Body of pancreas (tissue), 4 donors: ENCODE measurements around the gene PRKAG2. TPM values are rescaled to one million over a fixed set of nuclear protein-coding genes. Genes with fewer than 3 reads are reported as not detected.

Experiments used
- ATAC-seq: fragments of 150-250 bp; one replicate; pipeline ENCODE4 v1.9.1; 2016
- DNase-seq, 4 donors: peaks; one replicate each; pipeline ENCODE4 v3.0.0-alpha.2; 2019
- H3K27ac ChIP-seq, 4 donors: fragments of 200-600 bp; sonication (generic); 1 replicate in 3 of 4; 2 replicates in 1 of 4; pipeline versions ENCODE4 v1.5.1 to v1.6.1; 2016 to 2019; ENCODE audit warnings: mild to moderate bottlenecking in 1 of 4, mixed read lengths in 1 of 4, moderate library complexity in 1 of 4
- H3K27me3 ChIP-seq, 2 donors: fragments of 200-600 bp; sonication (generic); one replicate each; pipeline ENCODE4 v1.6.0; 2016; ENCODE audit warnings: mild to moderate bottlenecking in 1 of 2
- H3K36me3 ChIP-seq, 2 donors: fragments of 200-600 bp; sonication (generic); replicated peaks in 1 of 2; 2 replicates each; pipeline ENCODE4 v1.5.1; 2016; ENCODE audit warnings: low read depth in 2 of 2; ENCODE audit not compliant: insufficient read depth in 1 of 2
- H3K4me1 ChIP-seq: fragments of 200-600 bp; sonication (generic); one replicate; pipeline ENCODE4 v1.6.0; 2016
- H3K4me3 ChIP-seq, 2 donors: fragments of 200-600 bp; sonication (generic); 1 replicate in 1 of 2; 2 replicates in 1 of 2; pipeline ENCODE4 v1.5.1; 2016 to 2019
- H3K9me3 ChIP-seq, 3 donors: fragments of 200-600 bp; sonication (generic); 1 replicate in 2 of 3; 2 replicates in 1 of 3; pipeline ENCODE4 v1.5.1; 2016
- CTCF ChIP-seq, 7 experiments: fragments of 450-650 bp in 4 of 7; fragments of 200-600 bp in 3 of 7; sonication (generic) in 3 of 7; IDR thresholded peaks; one replicate each; pipeline ENCODE4 v1.5.1; 2016 to 2019; ENCODE audit warnings: antibody characterized with exemption in 7 of 7
- POLR2A ChIP-seq, 3 donors: fragments of 450-650 bp; IDR thresholded peaks; one replicate each; pipeline ENCODE4 v1.6.1; 2016; ENCODE audit warnings: antibody characterized with exemption in 3 of 3, mild to moderate bottlenecking in 2 of 3
- WGBS, 2 donors: methylation state at CpG; one replicate each; pipeline ENCODE4 v1.1.5; 2017; 5-methylcytosine and 5-hydroxymethylcytosine counted together
- intact Hi-C: fragments of 100-400 bp; cut with DNase I; formaldehyde crosslinking; loops from one replicate; pipeline ENCODE4 v1.15.1; 2023
- total RNA-seq, 2 donors: library from RNA; depleted of rRNA; stranded (reverse); fragments of >200 nt; gene quantifications; one replicate each; pipeline ENCODE4 v1.1.0, GENCODE V29; 2016

PRKAG2 gene
- total RNA-seq, 2 donors from 2014 or later: 9.9 to 24.4 TPM

GRCh38 chr7:151631953-151632749 lies 244.8 kb downstream of the PRKAG2 start:
- intact Hi-C loops: no loop called here
- Histone ChIP-seq H3K4me1 (peaks cover 18% of the 10 kb centered on the region), H3K27ac (peak overlapping the region; percentile 85 to 96 (median 90)), H3K9me3 (no peaks in the 10 kb centered on the region), H3K4me3 (peak overlapping the region; percentile 5 to 43), H3K36me3 (no peaks in the 10 kb centered on the region), H3K27me3 (no peaks in the 10 kb centered on the region)
- ATAC-seq (peak; percentile 91), DNase-seq (peak; percentile 87 to 93 (median 90))
- WGBS, 2 donors: 2 to 11% methylated on average over 2 to 61 of the region's 111 CpGs
- TF ChIP-seq CTCF (IDR thresholded peaks at IDR 0.05): peak in 4 of 7 experiments; percentile 33 to 51 (median 41)
- TF ChIP-seq POLR2A (IDR thresholded peaks at IDR 0.05): peak; percentile 18 to 66 (median 60)

- WGBS, 2 donors: 0% methylated on average over 6 to 31 of the region's 31 CpGs
- Histone ChIP-seq H3K27ac (peak overlapping the region; percentile 85 to 96 (median 90)), H3K4me1 (peaks cover 20% of the 10 kb centered on the region), H3K27me3 (no peaks in the 10 kb centered on the region), H3K4me3 (peak overlapping the region; percentile 3 to 13), H3K36me3 (no peaks in the 10 kb centered on the region), H3K9me3 (no peaks in the 10 kb centered on the region)
- ATAC-seq: peak; percentile 27
- DNase-seq: peak in 1 of 4 donors; percentile 28
- intact Hi-C loops: no loop called here
- TF ChIP-seq CTCF (IDR thresholded peaks at IDR 0.05): peak in 1 of 7 experiments; percentile 14
- peak in 1 of 3 donors; percentile 12 for TF ChIP-seq POLR2A (IDR thresholded peaks at IDR 0.05)
Measured at GRCh38 chr7:151631570-151631952, 245.4 kb downstream of the PRKAG2 start.

GRCh38 chr7:151630851-151631569 lies 245.9 kb downstream of the PRKAG2 start:
- 20 to 22% methylated on average over 17 of the region's 17 CpGs for WGBS, 2 donors
- no peak for ATAC-seq

GRCh38 chr7:151630358-151630757 lies 246.6 kb downstream of the PRKAG2 start:
- Histone ChIP-seq H3K9me3 (no peaks in the 10 kb centered on the region), H3K4me1 (peaks cover 26% of the 10 kb centered on the region), H3K27ac (no peak overlapping the region), H3K27me3 (no peaks in the 10 kb centered on the region), H3K36me3 (no peaks in the 10 kb centered on the region), H3K4me3 (no peak overlapping the region)
- intact Hi-C loops: no loop called here
- DNase-seq (no peak), ATAC-seq (no peak)
- no peak for TF ChIP-seq CTCF (IDR thresholded peaks at IDR 0.05)
- TF ChIP-seq POLR2A (IDR thresholded peaks at IDR 0.05): no peak
- WGBS, 2 donors: 85 to 87% methylated on average over 5 of the region's 5 CpGs

More at GRCh38 chr7:151630851-151631569, 245.9 kb downstream of the PRKAG2 start:
- Histone ChIP-seq H3K4me1 (peaks cover 26% of the 10 kb centered on the region), H3K36me3 (no peaks in the 10 kb centered on the region), H3K4me3 (peak overlapping the region in 1 of 2 donors; percentile 13), H3K9me3 (no peaks in the 10 kb centered on the region), H3K27me3 (no peaks in the 10 kb centered on the region), H3K27ac (peak overlapping the region in 3 of 4 donors; percentile 85 to 96 (median 89))
- DNase-seq: no peak
- no peak for TF ChIP-seq POLR2A (IDR thresholded peaks at IDR 0.05)
- intact Hi-C loops: no loop called here

- TF ChIP-seq CTCF (IDR thresholded peaks at IDR 0.05) (no peak), POLR2A (IDR thresholded peaks at IDR 0.05) (no peak)
- Histone ChIP-seq H3K9me3 (no peaks in the 10 kb centered on the region), H3K36me3 (no peaks in the 10 kb centered on the region), H3K27me3 (no peaks in the 10 kb centered on the region), H3K27ac (no peak overlapping the region), H3K4me1 (peaks cover 26% of the 10 kb centered on the region), H3K4me3 (no peak overlapping the region)
- WGBS, 2 donors: 84% methylated on average over 8 of the region's 8 CpGs
- ATAC-seq (no peak), DNase-seq (no peak)
- intact Hi-C loops: no loop called here
Measured at GRCh38 chr7:151629713-151630272, 247.1 kb downstream of the PRKAG2 start.
